HG03442 (cell line): ENCODE measurements around the gene TNFAIP2.
"Not testable (repeated sequence)": the region's sequence is repeated elsewhere in the genome, so short reads cannot be mapped to it uniquely, and the experiment has no call there.

Source experiments
- ATAC-seq: cut with Tn5 transposase; IDR thresholded peaks from one replicate; pipeline ENCODE4 v1.9.1; 2021; ENCODE audit warnings: mild to moderate bottlenecking, moderate library complexity; ENCODE audit not compliant: unreplicated experiment

The TNFAIP2 gene

DNA sequence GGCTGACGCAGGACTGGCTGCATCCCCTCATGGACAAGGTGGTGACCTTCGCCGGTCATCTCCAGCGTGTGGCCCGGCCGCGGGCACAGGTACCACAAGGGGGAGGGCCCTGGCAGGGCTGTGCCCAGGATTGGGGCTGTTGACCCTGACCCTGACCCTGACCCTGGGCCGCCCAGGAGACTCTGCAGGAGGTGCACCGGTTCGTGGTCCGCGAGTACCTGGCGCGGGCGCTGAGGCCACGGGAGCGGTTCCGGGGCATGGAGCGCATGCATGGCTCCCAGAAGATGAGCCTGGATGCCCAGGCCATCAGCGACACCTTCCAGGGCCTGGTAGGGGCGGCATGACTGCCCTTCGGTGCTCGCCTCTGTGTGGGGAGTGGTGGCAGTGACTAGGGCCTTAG, 15.8 kb upstream of the TNFAIP2 start:
- ATAC-seq = no peak

DNA sequence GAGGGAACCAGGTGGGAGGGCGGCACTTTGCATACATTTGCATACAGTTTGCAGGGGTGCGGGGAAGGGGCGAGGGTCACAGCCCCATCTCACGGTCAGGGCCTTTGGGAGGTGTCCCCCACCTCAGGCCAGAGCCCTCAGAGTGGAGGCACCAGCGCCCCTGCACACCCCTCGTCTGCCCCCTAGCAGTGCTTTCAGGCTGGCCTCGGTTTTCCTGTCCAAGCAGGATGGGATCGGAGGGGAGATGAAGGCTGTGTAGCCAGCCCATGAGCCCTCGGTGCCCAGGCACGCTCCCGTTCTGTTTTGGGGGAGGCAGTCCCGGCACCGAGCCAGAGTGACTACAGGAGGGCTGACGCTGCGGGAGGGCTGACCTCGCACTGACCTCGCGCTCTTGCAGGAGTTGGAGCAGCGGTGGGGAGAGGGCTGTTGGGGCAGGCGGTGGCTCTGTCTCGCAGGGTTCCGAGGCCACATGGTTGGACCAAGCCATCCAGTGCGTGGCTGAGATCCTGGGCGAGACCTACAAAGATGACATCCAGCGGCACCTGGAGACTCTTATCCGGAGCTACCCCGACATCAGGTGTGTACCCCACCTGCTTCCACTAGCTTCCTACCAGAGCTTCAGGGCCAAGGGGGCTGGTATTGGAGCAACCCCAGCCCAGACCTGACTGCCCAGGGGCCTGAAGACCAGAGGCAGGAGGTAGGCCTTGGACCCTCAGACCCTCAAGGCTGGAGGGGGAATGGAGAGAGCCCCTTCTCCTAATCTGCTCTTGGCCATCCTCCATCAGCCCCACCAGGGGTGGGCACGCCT, 15.1 kb upstream of the TNFAIP2 start:
- ATAC-seq = no peak

DNA sequence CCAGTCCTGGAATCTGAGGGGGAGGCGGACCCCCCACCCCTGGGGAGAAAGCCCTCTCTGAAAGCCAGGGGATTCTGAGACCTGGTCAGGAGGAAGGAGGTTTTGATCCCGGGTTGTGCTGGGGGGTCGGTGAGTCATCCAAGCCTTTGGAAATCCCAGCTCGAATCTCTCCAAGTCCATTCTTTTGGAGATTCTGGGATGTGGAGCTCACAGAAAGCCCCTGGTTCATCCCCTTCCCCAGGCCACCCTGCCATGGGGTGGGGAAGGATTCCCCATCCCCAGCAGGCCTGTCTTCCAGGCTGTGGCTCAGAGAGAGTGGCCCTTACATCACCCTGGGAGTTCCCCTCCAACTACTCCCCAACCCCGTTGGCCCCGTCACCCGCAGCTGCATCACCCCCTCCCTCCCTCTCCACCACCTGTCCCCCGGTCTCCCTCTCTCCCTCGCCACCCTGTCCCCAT, 14.5 kb upstream of the TNFAIP2 start:
- no peak for ATAC-seq

DNA sequence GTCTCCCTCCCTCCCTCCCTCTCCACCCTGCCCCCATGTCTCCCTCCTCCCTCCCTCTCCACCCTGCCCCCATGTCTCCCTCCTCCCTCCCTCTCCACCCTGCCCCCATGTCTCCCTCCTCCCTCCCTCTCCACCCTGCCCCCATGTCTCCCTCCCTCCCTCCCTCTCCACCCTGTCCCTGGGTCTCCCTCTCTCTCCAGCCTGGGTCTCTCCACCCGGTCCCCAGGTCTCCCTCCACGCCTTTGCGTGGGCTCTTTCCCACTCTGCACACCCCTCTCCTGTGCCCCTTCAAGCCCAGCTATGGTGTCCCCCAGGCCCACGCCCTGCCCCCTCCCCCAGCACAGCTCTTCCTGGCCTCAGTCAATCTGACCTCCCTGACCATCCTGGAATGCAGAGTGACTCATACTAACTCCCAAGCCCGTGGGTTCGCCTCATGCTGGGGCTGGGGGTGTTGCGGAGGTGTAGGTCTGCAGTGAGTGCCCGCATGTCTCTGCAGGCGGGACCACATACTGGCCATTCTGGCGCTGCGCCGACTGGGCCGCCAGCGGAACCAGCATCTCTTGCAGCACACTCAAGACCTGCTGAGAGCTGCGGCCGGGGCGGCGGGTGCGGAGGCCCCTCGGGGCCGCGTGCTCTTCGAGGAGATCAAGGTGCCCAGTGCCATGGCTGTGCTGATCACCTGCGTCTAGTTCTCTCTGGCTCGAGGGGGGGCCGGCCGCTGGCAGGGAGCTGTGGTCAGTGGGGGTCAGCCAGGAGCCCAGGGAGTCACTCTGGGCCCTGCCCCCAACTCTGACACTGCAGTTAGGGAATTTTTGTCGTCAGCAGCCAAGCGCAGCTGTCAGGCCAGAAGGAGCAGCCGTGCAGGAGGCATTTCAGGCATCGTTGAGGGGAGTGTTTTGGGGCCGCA, 13.5 kb upstream of the TNFAIP2 start:
- no peak for ATAC-seq

DNA sequence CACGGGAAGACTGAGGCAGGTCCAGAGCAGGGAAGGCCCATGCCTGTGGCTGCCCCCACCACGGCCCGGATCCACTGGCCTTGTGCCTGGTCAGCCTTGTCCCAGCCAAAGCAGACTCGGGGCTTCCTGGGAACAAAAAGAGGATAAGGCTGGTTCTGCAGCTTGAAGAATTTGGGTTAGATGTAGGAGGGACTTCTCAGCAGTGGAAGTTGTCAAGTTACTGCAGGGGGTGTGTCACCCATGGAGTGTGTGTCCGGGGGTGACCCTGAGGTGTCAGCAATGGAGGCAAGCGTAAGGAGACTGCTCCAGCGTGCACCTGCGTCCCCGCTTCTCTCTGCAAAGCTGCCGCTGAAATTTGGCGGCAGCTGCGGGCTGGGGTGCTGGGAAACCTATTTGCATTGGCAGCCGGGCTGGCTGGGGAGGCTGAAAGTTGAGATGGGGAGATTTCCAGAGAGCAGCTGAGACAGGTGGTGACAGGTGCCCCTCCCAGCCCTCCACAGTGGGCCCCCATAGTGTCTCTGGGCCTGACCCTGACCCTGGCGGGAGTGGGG, 12.5 kb upstream of the TNFAIP2 start:
- ATAC-seq = no peak

DNA sequence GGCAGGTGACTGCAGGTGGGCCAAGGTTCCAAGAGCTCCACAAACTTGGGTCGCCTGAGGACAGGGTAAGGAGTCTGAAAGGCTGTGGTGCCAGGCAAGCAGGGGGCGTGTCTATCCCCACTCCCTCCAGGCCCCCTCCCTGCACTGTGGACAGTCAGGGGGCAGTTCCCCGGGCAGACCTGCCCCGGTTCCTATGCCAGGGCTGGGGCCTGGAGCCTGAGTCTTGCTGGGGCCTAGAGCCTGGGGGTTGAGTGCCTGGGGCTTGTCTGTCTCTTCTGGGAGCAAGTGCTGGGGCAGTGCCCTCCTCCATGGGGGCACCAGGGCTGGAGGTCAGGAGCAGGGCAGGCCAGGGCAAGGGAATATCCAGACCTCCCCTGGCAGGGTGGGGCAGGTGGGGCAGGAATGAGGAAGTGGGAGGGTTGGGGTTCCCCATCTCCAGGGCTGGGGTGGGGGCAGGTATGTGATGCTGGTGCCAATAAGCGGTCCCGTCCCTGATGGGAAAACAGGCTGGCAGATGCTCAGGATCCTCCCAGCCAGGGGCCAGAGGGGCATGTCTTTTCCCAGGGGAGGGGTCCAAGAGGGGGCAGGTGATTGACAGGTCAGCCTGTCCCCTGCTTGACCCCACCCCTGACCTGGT, 11.9 kb upstream of the TNFAIP2 start:
- ATAC-seq = no peak

DNA sequence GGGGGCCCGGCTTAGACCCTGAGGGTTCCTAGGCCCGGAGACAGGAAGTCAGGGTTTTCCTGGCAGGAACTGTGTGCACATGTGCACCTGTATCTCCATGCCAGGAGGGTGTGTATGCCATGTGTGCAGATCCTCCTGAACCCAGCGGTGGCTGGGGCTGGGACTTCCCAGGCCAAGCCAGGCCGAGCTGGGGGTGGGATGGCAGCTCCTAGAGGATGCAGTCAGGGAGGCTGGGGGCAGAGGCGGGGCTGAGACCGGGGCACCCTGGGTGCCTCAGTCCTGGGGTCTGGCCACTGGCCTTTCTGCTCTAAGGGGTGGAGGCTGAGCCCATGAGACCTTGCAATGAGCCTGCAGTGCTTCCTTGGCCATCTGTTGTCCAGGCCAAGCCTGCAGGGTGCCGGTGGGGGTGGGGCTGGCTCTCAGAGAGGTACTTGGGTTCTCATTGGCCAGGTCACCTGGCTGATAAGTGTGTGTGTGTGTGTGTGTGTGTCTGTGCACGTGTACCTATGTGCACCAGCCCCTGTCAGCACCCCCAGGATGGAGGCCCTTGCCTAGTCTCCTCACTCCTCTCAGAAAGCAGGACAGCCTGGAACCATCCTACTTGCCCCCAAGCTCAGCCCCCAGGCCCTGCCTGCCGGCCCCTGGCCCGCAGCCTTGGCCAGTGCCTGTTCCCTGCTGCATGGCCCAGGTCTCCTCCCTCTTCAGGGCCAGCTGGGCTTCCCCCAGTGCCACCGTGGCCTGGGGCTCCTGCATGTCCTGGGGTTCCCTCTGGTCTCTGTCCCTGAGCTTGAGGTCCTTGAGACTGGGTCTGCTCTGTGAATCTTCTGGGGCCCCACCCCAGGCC, 10.6 kb upstream of the TNFAIP2 start:
- ATAC-seq = no peak

DNA sequence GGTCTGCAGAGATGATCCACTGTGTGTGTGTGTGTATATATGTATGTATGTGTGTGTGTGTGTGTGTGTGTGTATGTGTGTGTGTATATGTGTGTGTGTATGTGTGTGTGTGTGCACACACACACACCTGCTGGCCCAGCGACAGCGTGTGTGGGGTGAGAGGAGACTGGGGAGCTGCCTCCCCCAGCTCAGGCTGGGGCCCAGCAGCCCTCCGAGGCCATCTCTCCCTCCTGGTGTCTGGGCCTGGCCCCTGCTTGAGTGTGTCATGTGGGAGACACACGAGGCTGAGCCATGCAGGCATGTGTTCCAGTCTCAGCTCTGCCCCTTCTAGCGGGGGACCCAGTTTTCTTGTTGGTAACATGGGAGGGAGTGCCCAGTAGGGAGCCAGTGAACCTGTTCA, 10.0 kb upstream of the TNFAIP2 start:
- ATAC-seq = no peak

DNA sequence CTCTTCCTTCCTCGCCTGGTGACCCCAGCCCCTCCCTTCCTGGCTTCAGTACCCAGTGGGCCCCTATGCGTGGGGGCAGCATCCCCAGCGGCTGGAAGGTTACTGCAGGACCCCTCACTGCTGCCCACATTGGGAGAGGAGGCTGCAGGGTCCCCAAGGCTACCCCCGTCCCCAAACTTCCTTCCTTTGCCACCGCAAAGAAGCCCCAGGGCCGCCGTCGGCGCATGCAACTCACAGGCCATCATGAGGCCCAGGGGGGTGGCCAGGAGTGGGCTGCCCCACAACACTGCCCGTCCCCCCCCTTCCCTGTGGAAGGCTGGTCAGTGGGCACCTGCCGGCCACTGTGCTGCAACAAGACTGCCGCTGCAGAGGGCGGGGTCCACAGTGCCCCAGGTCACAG, 9.5 kb upstream of the TNFAIP2 start:
- ATAC-seq = no peak

DNA sequence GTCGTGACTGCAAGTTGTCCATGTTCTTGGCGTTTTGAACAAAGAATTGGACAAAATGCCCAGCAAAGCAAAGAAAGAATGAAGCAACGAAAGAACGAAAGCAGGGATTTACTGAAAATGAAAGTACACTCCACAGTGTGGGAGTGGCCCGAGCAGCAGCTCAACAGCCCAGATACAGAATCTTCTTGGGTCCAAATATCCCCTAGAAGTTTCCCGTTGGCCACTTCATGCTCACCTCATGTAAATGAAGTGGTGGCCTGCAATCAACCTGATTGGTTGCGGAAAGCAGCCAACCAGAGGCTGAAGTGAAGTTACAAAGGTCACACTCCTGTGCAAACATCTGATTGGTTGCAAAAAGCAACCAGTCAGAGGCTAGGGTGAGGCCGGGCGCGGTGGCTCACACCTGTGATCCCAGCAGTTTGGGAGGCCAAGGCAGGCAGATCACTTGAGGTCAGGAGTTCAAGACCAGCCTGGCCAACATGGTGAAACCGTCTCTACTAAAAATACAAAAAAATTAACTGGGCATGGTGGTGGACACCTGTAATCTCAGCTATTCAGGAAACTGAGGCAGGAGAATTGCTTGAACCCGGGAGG, 8.1 kb upstream of the TNFAIP2 start:
- not testable (repeated sequence) for ATAC-seq

DNA sequence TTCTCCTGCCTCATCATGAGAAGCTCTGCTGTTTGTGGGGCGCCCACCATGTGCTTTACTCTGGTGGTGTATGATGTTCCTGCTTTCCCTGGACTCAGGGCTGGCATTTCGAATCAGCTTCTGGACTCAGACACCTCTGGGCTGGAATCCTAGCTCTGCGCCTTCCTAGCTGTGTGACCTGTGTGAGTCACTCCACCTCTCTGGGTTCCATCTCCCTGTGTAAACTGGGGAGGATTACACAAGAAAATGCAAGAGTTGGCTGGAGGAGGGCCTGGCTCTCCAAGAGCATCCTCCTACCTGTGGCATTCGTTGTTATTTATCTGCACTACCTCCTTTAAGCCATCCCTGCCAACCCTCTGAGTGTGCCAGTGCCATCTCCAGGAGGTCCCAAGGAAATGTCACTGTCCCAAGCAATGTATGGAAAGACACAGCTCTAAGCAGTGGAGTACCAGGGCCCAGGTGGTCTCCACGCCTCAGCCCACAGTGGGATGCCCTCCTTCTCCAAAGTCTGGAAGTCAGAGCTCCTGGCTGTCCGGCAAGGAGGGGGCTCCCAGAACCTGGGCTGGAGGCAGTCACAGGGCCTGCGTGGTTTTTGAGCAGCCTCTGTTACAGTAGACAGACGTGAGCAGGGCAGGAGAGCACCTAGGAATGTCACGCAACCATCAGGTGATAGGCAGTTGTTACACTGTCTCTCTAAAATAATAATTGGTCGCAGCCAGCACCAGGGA, 7.3 kb upstream of the TNFAIP2 start:
- ATAC-seq = no peak

DNA sequence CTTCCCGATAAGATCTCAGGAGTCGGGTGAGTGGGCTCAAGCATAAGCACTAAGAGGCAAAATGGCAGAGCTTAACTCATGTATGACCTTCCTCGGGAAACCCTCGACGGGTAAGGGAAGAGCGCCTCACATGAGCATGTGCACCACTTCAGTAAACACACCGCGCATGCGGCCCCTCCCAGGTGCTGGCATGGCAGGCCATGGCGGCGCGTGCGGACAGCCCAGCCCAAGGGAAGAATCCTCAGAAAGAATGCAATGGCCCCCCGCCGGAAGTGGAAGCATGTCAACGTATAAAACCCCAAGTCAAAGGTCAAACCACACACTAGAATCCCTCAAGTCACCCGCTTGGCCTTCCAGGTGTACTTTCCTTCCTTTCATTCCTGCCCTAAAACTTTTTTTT, 6.6 kb upstream of the TNFAIP2 start:
- no peak for ATAC-seq

DNA sequence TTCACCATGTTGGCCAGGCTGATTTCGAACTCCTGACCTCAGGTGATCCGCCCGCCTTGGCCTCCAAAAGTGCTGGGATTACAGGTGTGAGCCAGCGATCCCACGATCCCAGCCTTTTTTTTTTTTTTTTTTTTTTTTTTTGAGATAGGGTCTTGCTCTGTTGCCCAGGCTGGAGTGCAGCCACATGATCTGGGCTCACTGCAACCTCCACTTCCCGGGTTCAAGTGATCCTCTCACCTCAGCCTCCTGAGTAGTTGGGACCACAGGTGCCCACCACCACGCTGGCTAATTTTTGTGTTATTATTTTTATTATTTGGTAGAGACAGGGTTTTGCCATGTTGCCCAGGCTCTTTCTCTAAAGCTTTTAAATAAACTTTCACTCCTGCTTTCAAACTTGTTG, 5.8 kb upstream of the TNFAIP2 start:
- ATAC-seq = not testable (repeated sequence)

DNA sequence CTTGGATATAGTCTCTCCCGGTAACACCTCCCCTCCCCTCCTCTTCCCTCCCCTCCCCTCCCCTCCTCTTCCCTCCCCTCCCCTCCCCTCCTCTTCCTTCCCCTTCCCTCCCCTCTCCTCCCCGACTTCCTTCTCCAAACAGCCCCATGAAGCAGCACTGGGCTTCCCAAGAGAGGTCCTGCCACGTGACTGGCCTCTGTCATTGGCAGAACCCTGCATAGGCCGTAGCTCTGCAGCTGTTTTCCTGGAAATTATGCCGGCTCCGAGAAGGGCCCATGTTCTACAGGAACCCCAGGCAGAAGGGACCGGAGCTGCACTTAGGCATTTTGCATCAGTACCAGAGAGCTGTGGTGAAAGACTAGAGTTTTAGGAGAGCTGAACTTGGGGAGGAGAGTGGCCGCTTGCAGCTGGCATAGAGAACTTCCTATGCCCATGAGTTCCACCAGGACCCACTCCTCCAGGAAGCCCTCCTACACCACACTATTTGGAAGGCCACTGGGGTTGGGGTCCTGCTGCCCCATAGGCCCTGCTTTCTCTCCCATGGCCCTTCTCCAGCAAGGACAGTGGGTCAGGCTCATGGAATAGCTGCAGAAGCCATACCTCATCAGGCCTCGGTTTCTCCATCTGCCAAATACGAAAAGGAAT, 5.1 kb upstream of the TNFAIP2 start:
- ATAC-seq = no peak

DNA sequence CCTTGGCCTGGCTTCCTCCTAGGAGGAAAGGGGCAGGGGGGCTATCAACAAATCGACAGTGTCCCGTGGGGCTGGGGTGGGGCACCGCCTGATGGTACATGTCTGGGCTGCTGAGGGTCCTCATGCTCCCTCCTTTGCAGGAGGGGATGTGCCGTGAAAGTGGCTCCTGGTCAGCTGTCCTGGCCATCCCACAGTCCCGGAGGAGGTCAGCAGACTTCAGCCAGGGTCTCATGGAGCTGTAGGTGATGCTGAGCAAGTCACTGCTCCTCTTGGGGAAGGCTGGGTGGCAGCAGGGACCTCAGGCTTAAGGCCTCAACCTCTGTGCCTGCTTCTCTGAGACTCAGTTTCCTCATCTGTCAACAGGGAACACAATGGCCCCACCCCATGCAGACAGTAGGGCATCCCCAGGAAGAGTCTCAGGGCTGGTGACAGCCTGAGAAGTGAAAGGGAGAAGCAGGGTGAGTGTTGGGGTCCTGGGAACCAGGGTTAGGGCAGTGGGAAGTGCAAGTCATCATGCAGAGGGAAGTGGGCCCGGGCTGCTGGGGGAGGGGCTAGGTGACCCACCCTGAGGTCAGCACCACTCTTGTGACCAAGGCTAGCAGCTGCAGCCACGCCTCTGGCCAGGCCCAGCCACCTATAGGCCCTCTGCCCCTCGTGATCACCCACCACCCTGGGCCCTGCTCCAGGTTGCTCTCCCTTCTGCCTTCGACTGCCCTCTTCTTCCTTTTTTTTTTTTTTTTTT, 4.4 kb upstream of the TNFAIP2 start:
- no peak for ATAC-seq

DNA sequence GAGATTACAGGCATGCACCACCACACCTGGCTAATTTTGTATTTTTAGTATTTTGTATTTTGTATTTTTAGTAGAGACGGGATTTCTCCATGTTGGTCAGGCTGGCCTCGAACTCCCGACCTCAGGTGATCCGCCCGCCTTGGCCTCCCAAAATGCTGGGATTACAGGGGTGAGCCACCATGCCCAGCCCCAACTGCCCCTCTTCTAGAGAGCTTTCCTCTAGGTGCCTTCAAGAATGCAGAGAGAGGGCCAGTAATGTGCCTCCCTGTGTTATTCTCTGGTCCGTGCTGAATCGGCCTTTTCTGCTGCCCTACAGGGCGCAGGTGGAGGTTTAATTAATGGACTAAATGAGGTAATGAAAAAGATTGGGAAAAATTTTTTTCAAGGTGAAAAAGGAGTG, 3.7 kb upstream of the TNFAIP2 start:
- ATAC-seq = not testable (repeated sequence)

DNA sequence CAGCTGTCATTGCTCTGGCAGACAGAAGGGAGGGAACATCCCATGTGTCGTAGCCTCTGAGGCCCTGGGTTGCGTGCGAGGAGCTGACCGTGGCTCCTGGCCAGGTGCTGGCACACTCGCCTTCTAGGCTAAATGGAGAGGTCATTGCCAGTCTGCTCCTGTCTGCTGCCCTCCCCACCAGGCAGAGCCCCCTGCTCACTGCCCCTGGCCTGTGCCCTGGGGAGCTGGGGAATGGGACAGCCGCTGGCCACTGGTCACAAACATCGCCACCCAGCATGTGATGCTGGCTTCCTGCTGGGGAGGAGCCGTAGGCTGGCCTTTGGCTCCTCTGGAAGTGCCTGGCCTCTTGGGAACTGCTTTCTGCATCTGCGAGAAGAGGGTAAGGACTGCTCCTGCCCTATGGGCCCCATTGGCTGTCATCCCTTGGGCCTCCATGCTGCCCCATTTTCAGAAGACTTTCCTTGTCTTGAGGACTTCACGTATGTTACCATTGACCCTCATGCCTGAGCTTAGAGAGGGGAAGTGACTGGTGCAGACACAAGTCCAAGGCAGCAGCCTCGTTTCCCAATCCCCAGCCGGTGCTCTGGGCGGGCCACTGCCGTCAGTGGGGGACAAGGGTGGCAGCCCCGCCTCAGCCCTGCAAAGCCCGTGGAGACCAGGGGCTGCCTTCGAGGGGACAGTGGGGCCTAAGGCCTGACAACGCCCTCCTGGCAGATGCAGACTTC, 2.0 kb upstream of the TNFAIP2 start:
- no peak for ATAC-seq
